Hematopoietic multipotent progenitor cell treated with erythropoietin and hydrocortisone succinate and interleukin-3 and kit ligand, for 17 days (in vitro differentiated cells): Measurements from ENCODE around the gene PDE2A.

Source experiments
- DNase-seq: peaks from one replicate; pipeline ENCODE4 v3.0.0-alpha.2; 2015; ENCODE audit warnings: low spot score

The PDE2A gene

GRCh38 chr11:72655896-72656464, 18.2 kb downstream of the PDE2A start:
- DNase-seq: no peak

GRCh38 chr11:72655014-72655413, 19.2 kb downstream of the PDE2A start:
- no peak for DNase-seq

GRCh38 chr11:72653649-72654048, 20.6 kb downstream of the PDE2A start:
- DNase-seq: no peak

- DNase-seq: no peak
Observed at GRCh38 chr11:72652873-72653630, 21.2 kb downstream of the PDE2A start.

GRCh38 chr11:72652133-72652532, 22.1 kb downstream of the PDE2A start:
- DNase-seq: no peak

- DNase-seq: no peak
Observed at GRCh38 chr11:72649215-72649976, 24.8 kb downstream of the PDE2A start.

- no peak for DNase-seq
Observed at GRCh38 chr11:72648384-72649136, 25.7 kb downstream of the PDE2A start.

GRCh38 chr11:72647882-72648281, 26.3 kb downstream of the PDE2A start:
- DNase-seq: no peak

GRCh38 chr11:72646472-72646871, 27.8 kb downstream of the PDE2A start:
- DNase-seq: no peak

GRCh38 chr11:72646024-72646423, 28.2 kb downstream of the PDE2A start:
- no peak for DNase-seq

- DNase-seq: no peak
Observed at GRCh38 chr11:72643547-72643946, 30.7 kb downstream of the PDE2A start.

GRCh38 chr11:72642884-72643522, 31.2 kb downstream of the PDE2A start:
- DNase-seq: peak; percentile 36

GRCh38 chr11:72642043-72642883, 32.0 kb downstream of the PDE2A start:
- no peak for DNase-seq

- no peak for DNase-seq
Observed at GRCh38 chr11:72641522-72642042, 32.6 kb downstream of the PDE2A start.

- no peak for DNase-seq
Observed at GRCh38 chr11:72639502-72640375, 34.5 kb downstream of the PDE2A start.

- no peak for DNase-seq
Observed at GRCh38 chr11:72637926-72638325, 36.3 kb downstream of the PDE2A start.

- DNase-seq: no peak
Observed at GRCh38 chr11:72637198-72637597, 37.0 kb downstream of the PDE2A start.

GRCh38 chr11:72636376-72636775, 37.8 kb downstream of the PDE2A start:
- DNase-seq: no peak

GRCh38 chr11:72635933-72636332, 38.3 kb downstream of the PDE2A start:
- DNase-seq: no peak
